Large intestine (tissue), 3 donors: ENCODE measurements around the gene ZDHHC14. TPM values are rescaled to one million over a fixed set of nuclear protein-coding genes. Genes with fewer than 3 reads are reported as not detected.

Experiments
- DNase-seq, 2 donors: peaks; one replicate each; pipeline versions ENCODE4 v3.0.0 to v3.0.0-alpha.2; 2013
- H3K27ac ChIP-seq: one replicate; pipeline ENCODE4 v1.5.1; 2013; ENCODE audit warnings: low read length
- H3K27me3 ChIP-seq: 2 replicates; pipeline ENCODE4 v1.6.1; 2013; ENCODE audit warnings: low read length; ENCODE audit not compliant: control insufficient read depth, insufficient read depth
- H3K36me3 ChIP-seq: 2 replicates; pipeline ENCODE4 v1.6.1; 2013; ENCODE audit warnings: low read length; ENCODE audit not compliant: control insufficient read depth, insufficient read depth
- H3K4me1 ChIP-seq: one replicate; pipeline ENCODE4 v1.6.1; 2013; ENCODE audit warnings: low read length; ENCODE audit not compliant: control insufficient read depth, insufficient read depth
- H3K4me3 ChIP-seq: one replicate; pipeline ENCODE4 v1.5.1; 2013; ENCODE audit warnings: low read length
- H3K9me3 ChIP-seq: one replicate; pipeline ENCODE4 v1.6.1; 2013; ENCODE audit warnings: mild to moderate bottlenecking, low read depth, low read length, moderate library complexity; ENCODE audit not compliant: control insufficient read depth
- WGBS: methylation state at CpG from one replicate; pipeline ENCODE4 v1.1.5; 2013; ENCODE audit warnings: low lambda C conversion rate; ENCODE audit not compliant: insufficient coverage; 5-methylcytosine and 5-hydroxymethylcytosine counted together
- polyA plus RNA-seq: library from polyadenylated mRNA; unstranded; fragments of 120-200 nt; gene quantifications from one replicate; pipeline ENCODE4 v1.2.1, GENCODE V29; 2013

Gene ZDHHC14
- polyA plus RNA-seq, 1 donor, result 26.5 TPM

DNA sequence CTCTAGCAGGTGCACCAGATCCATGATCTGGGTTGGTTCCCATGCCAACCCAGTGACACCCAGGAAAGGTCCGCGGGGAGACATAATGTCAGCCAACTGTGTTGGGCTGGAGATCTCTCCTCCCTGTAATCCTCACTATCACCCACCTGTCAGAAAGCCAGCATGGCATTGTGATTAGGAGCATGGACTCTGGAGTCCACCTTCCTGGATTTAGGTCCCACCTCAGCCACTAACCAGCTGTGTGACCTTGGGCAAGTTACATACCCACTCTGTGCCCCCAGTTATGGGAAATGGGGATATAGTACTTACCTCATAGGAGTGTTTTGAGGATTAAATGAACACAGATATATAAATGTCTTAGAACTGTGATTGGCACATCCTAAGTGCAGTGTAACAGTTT is 97.9 kb downstream of the ZDHHC14 start:
- Histone ChIP-seq H3K4me3 (no peak overlapping the region), H3K27me3 (no peaks in the 10 kb centered on the region), H3K9me3 (no peaks in the 10 kb centered on the region), H3K36me3 (no peaks in the 10 kb centered on the region), H3K27ac (no peak overlapping the region), H3K4me1 (no peaks in the 10 kb centered on the region)
- DNase-seq, result no peak
- no CpG with 5 or more reads among the region's 2 CpGs for WGBS

DNA sequence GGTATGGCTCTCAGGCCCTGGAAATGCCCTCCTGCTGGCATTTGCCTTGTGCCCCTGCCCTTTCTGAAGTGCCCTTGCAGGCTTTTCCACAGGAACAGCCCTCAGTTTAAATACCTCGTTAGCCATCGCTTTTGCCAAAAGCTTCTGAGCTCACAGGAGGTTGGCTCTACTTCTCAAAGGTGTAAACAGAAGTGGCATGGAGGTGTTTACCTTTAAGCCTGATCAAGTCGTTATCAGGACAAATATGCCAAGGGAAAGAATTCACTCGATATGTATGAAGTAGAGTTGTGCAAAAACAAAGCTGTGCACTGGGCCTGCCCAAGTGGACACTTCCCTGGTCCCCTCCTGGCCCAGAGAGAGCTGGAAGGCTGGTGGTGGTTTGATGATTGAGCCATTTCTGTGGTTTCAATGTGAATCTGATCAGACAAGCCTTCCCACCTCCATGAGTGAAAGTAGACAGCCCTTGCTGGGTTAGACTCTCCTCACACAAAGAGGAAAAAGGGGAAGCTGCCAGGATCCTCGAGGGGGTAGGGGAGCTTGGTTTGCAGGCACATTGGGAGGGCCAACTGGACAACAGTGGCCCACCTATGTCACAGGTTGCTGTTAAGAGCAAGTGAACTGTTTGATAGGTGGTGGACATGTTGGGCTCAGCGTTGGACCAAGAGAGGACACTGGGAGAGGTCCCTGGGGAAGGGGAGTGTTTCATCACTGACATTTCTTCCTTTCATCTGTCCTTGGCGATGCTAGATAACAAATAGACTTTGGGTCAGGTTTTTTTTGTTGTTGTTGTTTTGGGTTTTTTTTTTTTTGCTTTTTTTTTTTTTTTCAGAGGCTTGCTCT is 98.7 kb downstream of the ZDHHC14 start:
- Histone ChIP-seq H3K36me3 (no peaks in the 10 kb centered on the region), H3K27me3 (no peaks in the 10 kb centered on the region), H3K4me3 (no peak overlapping the region), H3K4me1 (no peaks in the 10 kb centered on the region), H3K9me3 (no peaks in the 10 kb centered on the region), H3K27ac (no peak overlapping the region)
- no peak for DNase-seq
- WGBS, result no CpG with 5 or more reads among the region's 7 CpGs

DNA sequence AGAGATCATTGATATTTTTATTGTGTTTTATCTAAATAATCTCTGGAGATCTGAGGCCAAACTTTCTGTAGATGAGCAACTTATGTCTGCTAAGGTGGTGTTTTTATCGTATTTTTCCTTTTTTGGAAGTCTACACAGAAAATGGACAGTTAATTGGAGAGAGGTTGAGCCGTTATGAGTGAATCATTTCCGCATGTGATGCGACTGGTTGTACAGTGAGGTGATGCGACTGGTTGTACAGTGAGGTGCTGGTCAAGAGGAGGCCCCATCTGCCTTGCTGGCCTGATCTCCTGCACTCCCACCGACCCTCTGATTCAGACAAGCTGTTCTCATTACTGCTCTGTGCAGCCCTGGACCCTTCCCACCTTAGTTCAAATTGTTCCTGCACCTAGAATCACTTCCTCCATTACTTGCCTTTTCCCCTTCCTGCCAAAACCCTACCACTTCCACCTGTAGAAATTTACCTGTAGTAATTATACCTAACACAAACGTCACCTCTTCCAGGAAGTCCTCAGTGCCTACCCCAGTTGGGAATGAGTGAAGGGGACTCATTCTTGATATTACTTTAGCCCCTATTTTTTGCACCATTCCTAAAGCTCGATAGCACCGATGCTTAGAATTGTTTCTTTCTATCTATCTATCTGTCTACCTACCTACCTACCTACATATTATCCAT is 100.3 kb downstream of the ZDHHC14 start:
- Histone ChIP-seq H3K4me1 (no peaks in the 10 kb centered on the region), H3K4me3 (no peak overlapping the region), H3K27me3 (no peaks in the 10 kb centered on the region), H3K36me3 (no peaks in the 10 kb centered on the region), H3K9me3 (no peaks in the 10 kb centered on the region), H3K27ac (no peak overlapping the region)
- DNase-seq, result no peak
- 67% methylated on average over 3 of the region's 9 CpGs for WGBS

DNA sequence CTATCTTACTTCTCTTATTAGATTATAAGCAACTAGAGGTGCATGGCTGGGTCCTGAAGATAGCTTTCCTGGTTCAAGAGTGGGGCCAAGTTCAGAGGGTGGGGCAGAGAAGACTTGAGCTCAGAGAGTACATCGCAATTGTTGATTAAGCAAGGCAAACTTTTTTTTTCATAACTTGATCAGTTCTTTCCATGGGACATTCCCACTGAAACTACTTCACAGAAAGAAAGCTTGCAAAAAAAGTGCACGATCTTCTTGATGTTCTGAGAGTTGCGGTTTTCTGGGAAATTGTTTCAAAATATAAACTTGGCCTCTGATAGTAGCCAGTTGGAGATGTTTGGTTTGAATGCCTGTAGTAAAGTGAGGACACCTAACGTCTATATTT is 100.9 kb downstream of the ZDHHC14 start:
- no peaks in the 10 kb centered on the region for H3K27me3 ChIP-seq
- H3K4me1 ChIP-seq, result no peaks in the 10 kb centered on the region
- no peak for DNase-seq
- no peak overlapping the region for H3K4me3 ChIP-seq
- WGBS, result 57% methylated on average over 1 of the region's 4 CpGs
- no peaks in the 10 kb centered on the region for H3K36me3 ChIP-seq
- H3K9me3 ChIP-seq, result no peaks in the 10 kb centered on the region
- no peak overlapping the region for H3K27ac ChIP-seq

DNA sequence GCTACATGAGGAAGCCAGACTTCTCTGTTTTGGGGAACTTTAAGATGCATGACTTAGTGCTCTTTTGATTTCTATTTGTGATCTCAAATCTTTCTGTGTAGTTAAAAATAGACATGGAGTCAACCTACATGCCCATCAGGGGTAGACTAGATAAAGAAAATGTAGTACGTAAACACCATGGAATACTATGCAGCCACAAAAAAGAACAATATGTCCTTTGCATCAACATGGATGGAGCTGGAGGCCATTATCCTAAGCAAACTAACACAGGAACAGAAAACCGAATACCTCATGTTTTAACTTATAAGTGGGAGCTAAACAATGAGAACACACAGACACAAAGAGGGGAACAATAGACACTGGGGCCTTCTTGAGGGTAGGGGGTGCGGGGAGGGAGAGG is 102.8 kb downstream of the ZDHHC14 start:
- Histone ChIP-seq H3K36me3 (no peaks in the 10 kb centered on the region), H3K4me3 (no peak overlapping the region), H3K9me3 (no peaks in the 10 kb centered on the region), H3K27ac (no peak overlapping the region), H3K27me3 (no peaks in the 10 kb centered on the region), H3K4me1 (no peaks in the 10 kb centered on the region)
- 93% methylated on average over 2 of the region's 3 CpGs for WGBS
- no peak for DNase-seq

DNA sequence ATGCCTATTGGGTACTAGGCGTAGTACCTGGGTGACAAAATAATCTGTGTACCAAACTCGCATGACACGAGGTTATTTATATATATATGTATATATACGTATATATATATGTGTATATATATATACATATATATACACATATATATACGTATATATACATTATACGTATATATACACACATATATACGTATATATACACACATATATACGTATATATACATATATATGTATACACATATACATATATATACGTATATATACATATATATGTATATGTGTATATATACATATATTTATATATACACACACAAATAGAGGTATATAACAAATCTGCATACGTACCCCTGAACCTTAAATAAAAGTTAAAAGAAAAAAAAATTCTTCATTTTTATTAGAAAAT is 103.2 kb downstream of the ZDHHC14 start:
- Histone ChIP-seq H3K4me1 (no peaks in the 10 kb centered on the region), H3K27ac (no peak overlapping the region), H3K9me3 (no peaks in the 10 kb centered on the region), H3K36me3 (no peaks in the 10 kb centered on the region), H3K4me3 (no peak overlapping the region), H3K27me3 (no peaks in the 10 kb centered on the region)
- no peak for DNase-seq
- 100% methylated on average over 1 of the region's 10 CpGs for WGBS

DNA sequence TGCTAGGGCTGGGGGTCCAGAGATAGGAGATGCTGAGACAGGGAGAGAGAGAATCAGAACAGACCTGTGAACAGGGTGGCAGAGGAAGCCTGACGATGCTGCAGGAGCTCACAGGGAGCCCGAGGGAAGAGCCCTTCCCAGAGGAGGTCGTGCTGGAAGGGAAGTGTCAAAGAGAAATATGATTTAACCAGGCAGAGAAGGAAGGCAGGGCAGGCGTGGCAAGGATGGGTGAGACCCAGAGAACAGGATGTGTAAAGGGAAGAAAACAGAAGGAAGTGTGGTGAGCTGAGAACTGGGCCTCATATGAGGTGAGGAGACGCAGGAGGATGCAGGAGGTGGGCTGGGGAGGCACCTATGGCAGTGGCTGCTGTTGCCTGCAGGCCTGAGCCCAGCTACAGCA is 105.6 kb downstream of the ZDHHC14 start:
- no peaks in the 10 kb centered on the region for H3K36me3 ChIP-seq
- H3K9me3 ChIP-seq, result no peaks in the 10 kb centered on the region
- no peak for DNase-seq
- no peak overlapping the region for H3K4me3 ChIP-seq
- H3K4me1 ChIP-seq, result no peaks in the 10 kb centered on the region
- H3K27ac ChIP-seq, result no peak overlapping the region
- WGBS, result 100% methylated on average over 1 of the region's 5 CpGs
- no peaks in the 10 kb centered on the region for H3K27me3 ChIP-seq

DNA sequence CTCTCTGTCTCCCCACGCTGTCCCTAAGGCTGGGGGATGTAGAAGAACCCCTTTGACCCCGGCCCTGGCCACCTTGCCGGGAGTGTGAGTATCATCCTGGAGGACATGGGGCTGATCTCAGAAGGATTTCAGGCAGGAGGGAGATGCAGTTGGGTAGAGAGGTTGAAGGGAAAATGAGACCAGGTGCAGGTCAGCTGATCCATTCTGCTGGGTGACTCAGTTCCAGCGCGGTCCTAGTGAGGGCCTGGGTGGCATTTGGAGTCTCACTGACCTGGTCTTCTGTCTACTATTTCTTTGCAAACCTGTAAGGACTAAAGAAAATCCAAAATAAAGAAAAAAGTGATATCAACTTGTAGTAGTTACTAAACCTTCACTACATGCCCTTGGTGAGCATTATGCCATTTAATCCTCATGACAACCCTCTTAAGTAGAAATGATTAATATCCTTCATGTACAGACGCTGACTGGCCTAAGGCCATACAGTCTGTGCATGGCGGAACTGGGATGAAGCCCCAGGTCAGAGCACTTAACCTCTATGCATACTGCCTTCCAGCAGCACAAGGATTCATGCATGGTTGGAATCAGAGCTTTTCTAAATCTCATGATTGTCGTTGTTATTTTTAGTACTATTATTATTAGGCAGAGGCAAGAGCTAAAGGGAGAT is 106.3 kb downstream of the ZDHHC14 start:
- no CpG with 5 or more reads among the region's 8 CpGs for WGBS

DNA sequence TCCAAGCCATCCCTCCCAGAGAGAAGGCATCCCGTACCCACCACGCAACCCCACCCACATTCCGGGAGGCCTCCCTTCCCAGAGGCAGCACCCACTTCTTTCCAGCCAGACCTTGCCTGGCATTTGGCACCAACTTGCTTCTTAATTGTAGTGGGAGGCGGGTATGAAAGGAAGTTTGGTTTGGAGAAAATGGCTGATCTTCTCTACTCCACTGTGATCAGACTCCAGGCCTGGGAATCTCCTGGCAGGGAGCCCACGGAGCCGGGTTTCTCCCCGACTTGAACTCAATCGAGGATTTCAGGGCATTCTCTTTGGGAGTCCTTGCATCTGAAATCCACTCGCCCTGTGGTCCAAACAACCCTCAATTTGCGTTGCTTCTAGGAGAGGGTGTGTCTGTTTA is 107.1 kb downstream of the ZDHHC14 start:
- WGBS, result no CpG with 5 or more reads among the region's 10 CpGs

More for the DNA sequence above, 106.3 kb downstream of the ZDHHC14 start:
- H3K36me3 ChIP-seq, result no peaks in the 10 kb centered on the region
- H3K4me1 ChIP-seq, result no peaks in the 10 kb centered on the region
- no peak overlapping the region for H3K4me3 ChIP-seq
- DNase-seq, result no peak
- no peak overlapping the region for H3K27ac ChIP-seq
- no peaks in the 10 kb centered on the region for H3K27me3 ChIP-seq
- H3K9me3 ChIP-seq, result no peaks in the 10 kb centered on the region

DNA sequence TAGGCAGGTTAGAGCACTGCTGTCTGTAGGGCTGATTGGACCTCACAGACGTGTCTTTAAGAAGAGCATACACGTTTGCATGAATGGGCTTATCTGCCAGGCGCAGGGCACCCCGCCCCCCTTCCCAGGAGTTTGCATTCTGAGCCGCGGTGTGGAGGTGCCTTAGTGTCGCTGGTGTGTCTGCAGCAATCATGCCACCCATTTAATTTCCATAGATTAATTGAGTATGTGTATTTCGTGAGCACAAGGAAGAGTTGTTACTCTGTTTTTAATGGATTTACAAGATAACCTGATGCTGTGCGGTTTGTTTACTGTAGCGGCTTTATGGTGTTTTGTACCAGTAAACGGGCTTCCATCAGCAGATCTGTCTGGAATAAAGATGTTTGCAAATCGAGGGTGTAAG is 107.7 kb downstream of the ZDHHC14 start:
- Histone ChIP-seq H3K27me3 (no peaks in the 10 kb centered on the region), H3K4me1 (no peaks in the 10 kb centered on the region), H3K4me3 (no peak overlapping the region), H3K27ac (no peak overlapping the region), H3K9me3 (no peaks in the 10 kb centered on the region), H3K36me3 (no peaks in the 10 kb centered on the region)
- DNase-seq, result no peak
- WGBS, result 40% methylated on average over 1 of the region's 12 CpGs

More for the DNA sequence above, 107.1 kb downstream of the ZDHHC14 start:
- Histone ChIP-seq H3K27ac (no peak overlapping the region), H3K4me1 (no peaks in the 10 kb centered on the region), H3K9me3 (no peaks in the 10 kb centered on the region), H3K36me3 (no peaks in the 10 kb centered on the region), H3K27me3 (no peaks in the 10 kb centered on the region), H3K4me3 (no peak overlapping the region)
- DNase-seq, result no peak
